ENCODE data around the gene FAM43A. TPM values are rescaled to one million over a fixed set of nuclear protein-coding genes. Genes with fewer than 3 reads are reported as not detected.

The FAM43A gene
- total and polyA plus RNA-seq, 2 of the 8 experiments (the other 6 are each of a cell fraction or from before 2014, with no cell fraction given), result 2.3 to 2.6 TPM

DNA sequence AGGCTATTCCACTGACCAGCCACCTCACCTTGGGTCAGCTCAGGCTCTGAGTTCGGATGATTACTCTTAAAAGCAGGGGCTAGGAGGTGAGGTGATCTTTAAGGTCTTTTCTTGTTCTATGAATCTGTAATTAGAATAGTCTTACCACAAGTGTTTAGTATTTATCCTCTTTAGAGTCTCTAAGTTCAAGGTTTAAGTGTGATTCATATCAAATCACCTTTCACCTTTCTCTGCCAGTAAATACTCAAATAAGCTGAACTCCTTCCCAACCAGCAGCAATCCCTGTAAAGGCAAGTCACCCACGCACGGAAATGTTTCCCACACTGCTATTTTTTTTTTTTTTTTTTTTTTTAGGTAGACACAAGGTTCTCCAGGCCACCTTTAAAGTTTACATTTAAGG is 37.9 kb upstream of the FAM43A start:
- no peak overlapping the region for H3K14ac ChIP-seq (ENCODE audit: insufficient read length)
- no peak overlapping the region for H3K9ac ChIP-seq (replicated peaks in 1 of 4; ENCODE audit: extremely low read depth in 1 of 4, low read depth in 3 of 4, low read length in 3 of 4)
- POLR2A ChIA-PET (ENCODE audit: partially characterized antibody), result interaction anchor here (1.9 kb wide), 1 partner anchor 8 kb away, joined by 5 read pairs; no protein-coding TSS in a partner anchor
- H2BK20ac ChIP-seq (ENCODE audit: low read length), result no peak overlapping the region
- H2AFZ ChIP-seq (ENCODE audit: low read length), result no peak overlapping the region
- no peak overlapping the region for H3K27ac ChIP-seq (ENCODE audit: low read depth, low read length)
- no peak overlapping the region for H3K4me3 ChIP-seq (ENCODE audit: extremely low read depth in 1 of 4, insufficient read depth in 2 of 4, low read depth in 3 of 4, low read length in 4 of 4)
- CTCF ChIA-PET (ENCODE audit: partially characterized antibody), result interaction anchor here (1.0 kb wide), 1 partner anchor 9 kb away, joined by 4 read pairs; no protein-coding TSS in a partner anchor
- H2BK120ac ChIP-seq (replicated peaks; ENCODE audit: low read depth, low read length), result no peak overlapping the region
- peaks cover 2 to 4% of the 10 kb centered on the region in 2 experiments for H4K20me1 ChIP-seq (replicated peaks in 1 of 2; ENCODE audit: control insufficient read depth in 1 of 2, insufficient read depth in 2 of 2, low read length in 2 of 2)
- H2BK12ac ChIP-seq (ENCODE audit: low read depth, low read length), result no peak overlapping the region
- no peak overlapping the region for H3K4me2 ChIP-seq (ENCODE audit: insufficient read depth in 1 of 2, low read depth in 2 of 2, low read length in 2 of 2)
- H3K27me3 ChIP-seq (replicated peaks in 1 of 4; ENCODE audit: control insufficient read depth in 3 of 4, extremely low read depth in 1 of 4, insufficient read depth in 3 of 4, low read length in 3 of 4), result no peaks in the 10 kb centered on the region
- H3K79me1 ChIP-seq (ENCODE audit: low read depth, low read length), result no peaks in the 10 kb centered on the region; the same call in 1 of the 2 replicates
- no peak for DNase-seq (ENCODE audit: low read depth in 1 of 2, low spot score in 2 of 2)
- TF ChIP-seq GABPA (IDR thresholded peaks at IDR 0.05; ENCODE audit: borderline replicate concordance, insufficient read depth, low read length), result no peak
- no peak for TF ChIP-seq SIRT6 (IDR thresholded peaks at IDR 0.05; ENCODE audit: low read length)
- TF ChIP-seq KDM1A (IDR thresholded peaks at IDR 0.05; ENCODE audit: borderline replicate concordance, low read length), result no peak
- TF ChIP-seq, protein P1, sequence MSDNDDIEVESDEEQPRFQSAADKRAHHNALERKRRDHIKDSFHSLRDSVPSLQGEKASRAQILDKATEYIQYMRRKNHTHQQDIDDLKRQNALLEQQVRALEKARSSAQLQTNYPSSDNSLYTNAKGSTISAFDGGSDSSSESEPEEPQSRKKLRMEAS (IDR thresholded peaks at IDR 0.05), result no peak
- no peak for TF ChIP-seq TAF1 (IDR thresholded peaks at IDR 0.05; ENCODE audit: low read depth, low read length)
- no peak for TF ChIP-seq SRF (IDR thresholded peaks at IDR 0.05; ENCODE audit: low read depth, low read length)
- no peak for TF ChIP-seq RXRA (IDR thresholded peaks at IDR 0.05; ENCODE audit: insufficient read depth, low read depth, low read length)
- TF ChIP-seq SAP30 (IDR thresholded peaks at IDR 0.05; ENCODE audit: insufficient read depth, insufficient replicate concordance, low read length), result no peak
- TF ChIP-seq CBX5 (IDR thresholded peaks at IDR 0.05; ENCODE audit: low read depth, low read length), result no peak
- no peak for TF ChIP-seq EP300 (IDR thresholded peaks at IDR 0.05; ENCODE audit: borderline replicate concordance in 1 of 2, low read depth in 2 of 2, low read length in 2 of 2)
- H2BK5ac ChIP-seq (ENCODE audit: low read depth, low read length), result no peak overlapping the region
- no peaks in the 10 kb centered on the region for H3K4me1 ChIP-seq (replicated peaks in 1 of 4; ENCODE audit: control insufficient read depth in 3 of 4, insufficient read depth in 4 of 4, low read length in 3 of 4)
- no peaks in the 10 kb centered on the region for H3K9me3 ChIP-seq (ENCODE audit: insufficient read depth in 2 of 2, low read depth in 1 of 2, low read length in 1 of 2)
- WGBS, 2 experiments (ENCODE audit: extremely low coverage in 1 of 2, insufficient coverage in 1 of 2, insufficient read length in 1 of 2, insufficient replicate concordance in 2 of 2, low coverage in 1 of 2, low lambda C conversion rate in 2 of 2, missing lambda C conversion rate in 1 of 2), result 91% methylated on average over 3 of the region's 3 CpGs; no CpG with 5 or more reads in 1 of the 2 experiments
- H3K4ac ChIP-seq (replicated peaks; ENCODE audit: insufficient read length, low read depth, low read length), result no peak overlapping the region
- H2BK15ac ChIP-seq (ENCODE audit: low read length), result no peak overlapping the region
- no peak for FAIRE-seq
- H3K18ac ChIP-seq (ENCODE audit: extremely low read depth, low read length), result no peak overlapping the region
- H3K79me2 ChIP-seq (ENCODE audit: control insufficient read depth in 1 of 2, insufficient read depth in 2 of 2, low read length in 2 of 2), result no peaks in the 10 kb centered on the region
- H3K56ac ChIP-seq (replicated peaks; ENCODE audit: insufficient read length, low read depth, low read length), result no peak overlapping the region
- no peak overlapping the region for H3K23ac ChIP-seq (ENCODE audit: insufficient read length)
- no peak overlapping the region for H4K5ac ChIP-seq (ENCODE audit: insufficient read length, low read depth, low read length)
- no peaks in the 10 kb centered on the region for H3K23me2 ChIP-seq (ENCODE audit: low read depth, low read length)
- H4K91ac ChIP-seq (replicated peaks; ENCODE audit: insufficient read length, low read length), result no peak overlapping the region
- no peak overlapping the region for H4K8ac ChIP-seq (ENCODE audit: extremely low read depth, insufficient read depth, low read length)
- H3K36me3 ChIP-seq (ENCODE audit: control insufficient read depth in 2 of 4, insufficient read depth in 4 of 4, low read length in 3 of 4), result peaks cover 14 to 79% (median 57%) of the 10 kb centered on the region in 4 experiments
- no peak overlapping the region for H2AK5ac ChIP-seq (ENCODE audit: low read depth, low read length)
